ENCODE data around the gene KIAA0319L.

KIAA0319L gene

GRCh38 chr1:35558374-35559316 is 1.4 kb upstream of the KIAA0319L start:
- H3K9ac ChIP-seq (ENCODE audit: low read depth, low read length), result peak overlapping the region; percentile 86
- H3K4me2 ChIP-seq (ENCODE audit: insufficient read depth, low read length), result peak overlapping the region; percentile 100
- H3K4me1 ChIP-seq (ENCODE audit: insufficient read depth, low read length), result peaks cover 34% of the 10 kb centered on the region
- peak overlapping the region; percentile 86 for H2AFZ ChIP-seq (ENCODE audit: low read depth, low read length)
- peak overlapping the region; percentile 66 to 90 for H3K4me3 ChIP-seq (ENCODE audit: low read depth in 1 of 2, low read length in 2 of 2)
- H4K20me1 ChIP-seq (ENCODE audit: insufficient read depth, low read length), result no peaks in the 10 kb centered on the region
- DNase-seq, result peak; percentile 39
- no peaks in the 10 kb centered on the region for H3K27me3 ChIP-seq (ENCODE audit: insufficient read depth, low read length, poor library complexity)
- peaks cover 26% of the 10 kb centered on the region for H3K36me3 ChIP-seq (ENCODE audit: insufficient read depth, low read length)
- H3K27ac ChIP-seq (ENCODE audit: low read length), result peak overlapping the region; percentile 71
- no peaks in the 10 kb centered on the region for H3K9me3 ChIP-seq (ENCODE audit: insufficient read depth, low read length, severe bottlenecking)
- ATAC-seq (ENCODE audit: insufficient read depth, low read depth), result no peak
- H3K79me2 ChIP-seq (ENCODE audit: insufficient read depth, low read length), result peaks cover 35% of the 10 kb centered on the region
- TF ChIP-seq CTCF (IDR thresholded peaks at IDR 0.05; ENCODE audit: borderline replicate concordance, extremely low read depth, low read length, poor library complexity, severe bottlenecking) (peak; percentile 23), EZH2 (IDR thresholded peaks at IDR 0.05; ENCODE audit: borderline replicate concordance, low read depth, low read length, severe bottlenecking) (no peak)

GRCh38 chr1:35557611-35558373 is 589 bp upstream of the KIAA0319L start, which contains the start of gene NCDN:
TSS of gene NCDN (plus strand) at chr1:35557799. CDS start at chr1:35558191, 392 bp downstream.
- DNase-seq (peak; percentile 97), ATAC-seq (ENCODE audit: insufficient read depth, low read depth) (peak; percentile 96)
- Histone ChIP-seq H3K9ac (ENCODE audit: low read depth, low read length) (peak within 1 kb of the TSS; percentile 86), H3K9me3 (ENCODE audit: insufficient read depth, low read length, severe bottlenecking) (no peaks in the 10 kb centered on the region), H3K36me3 (ENCODE audit: insufficient read depth, low read length) (peaks cover 25% of the 10 kb centered on the region), H3K4me1 (ENCODE audit: insufficient read depth, low read length) (peaks cover 34% of the 10 kb centered on the region), H3K27me3 (ENCODE audit: insufficient read depth, low read length, poor library complexity) (no peaks in the 10 kb centered on the region), H3K79me2 (ENCODE audit: insufficient read depth, low read length) (peaks cover 35% of the 10 kb centered on the region), H3K4me3 (ENCODE audit: low read depth in 1 of 2, low read length in 2 of 2) (peak within 1 kb of the TSS; percentile 66 to 90), H3K27ac (ENCODE audit: low read length) (peak within 1 kb of the TSS; percentile 88), H2AFZ (ENCODE audit: low read depth, low read length) (peak within 1 kb of the TSS; percentile 86), H3K4me2 (ENCODE audit: insufficient read depth, low read length) (peak within 1 kb of the TSS; percentile 100), H4K20me1 (ENCODE audit: insufficient read depth, low read length) (no peaks in the 10 kb centered on the region)
- TF ChIP-seq EZH2 (IDR thresholded peaks at IDR 0.05; ENCODE audit: borderline replicate concordance, low read depth, low read length, severe bottlenecking) (no peak), CTCF (IDR thresholded peaks at IDR 0.05; ENCODE audit: borderline replicate concordance, extremely low read depth, low read length, poor library complexity, severe bottlenecking) (no peak)

- Histone ChIP-seq H3K9ac (ENCODE audit: low read depth, low read length) (peak overlapping the region; percentile 86), H3K27me3 (ENCODE audit: insufficient read depth, low read length, poor library complexity) (no peaks in the 10 kb centered on the region), H2AFZ (ENCODE audit: low read depth, low read length) (peak overlapping the region; percentile 86), H3K4me3 (ENCODE audit: low read depth in 1 of 2, low read length in 2 of 2) (peak overlapping the region; percentile 66 to 90; a peak in 3 of 4 replicates), H3K27ac (ENCODE audit: low read length) (peak overlapping the region; percentile 88), H4K20me1 (ENCODE audit: insufficient read depth, low read length) (no peaks in the 10 kb centered on the region), H3K4me1 (ENCODE audit: insufficient read depth, low read length) (peaks cover 34% of the 10 kb centered on the region), H3K4me2 (ENCODE audit: insufficient read depth, low read length) (peak overlapping the region; percentile 100), H3K79me2 (ENCODE audit: insufficient read depth, low read length) (peaks cover 35% of the 10 kb centered on the region), H3K36me3 (ENCODE audit: insufficient read depth, low read length) (peaks cover 29% of the 10 kb centered on the region), H3K9me3 (ENCODE audit: insufficient read depth, low read length, severe bottlenecking) (no peaks in the 10 kb centered on the region)
- no peak for TF ChIP-seq EZH2 (IDR thresholded peaks at IDR 0.05; ENCODE audit: borderline replicate concordance, low read depth, low read length, severe bottlenecking)
- TF ChIP-seq CTCF (IDR thresholded peaks at IDR 0.05; ENCODE audit: borderline replicate concordance, extremely low read depth, low read length, poor library complexity, severe bottlenecking), result no peak
- no peak for DNase-seq
- no peak for ATAC-seq (ENCODE audit: insufficient read depth, low read depth)
These were observed 602 bp downstream of the KIAA0319L start for GRCh38 chr1:35556484-35557117.
